ENCODE data around the gene PAPSS2. TPM values are rescaled to one million over a fixed set of nuclear protein-coding genes. Genes with fewer than 3 reads are reported as not detected.

PAPSS2 gene
- total RNA-seq, 2 donors from 2014 or later, result 15.7 to 20.2 TPM

- Histone ChIP-seq H3K9ac (ENCODE audit: extremely low read depth, low read length, poor library complexity, severe bottlenecking) (no peak overlapping the region), H3K4me1 (ENCODE audit: control insufficient read depth, insufficient read depth, low read length) (no peaks in the 10 kb centered on the region), H3K9me3 (ENCODE audit: control insufficient read depth, low read length) (no peaks in the 10 kb centered on the region), H3K36me3 (ENCODE audit: control insufficient read depth, insufficient read depth, low read length) (no peaks in the 10 kb centered on the region), H3K4me3 (ENCODE audit: low read length) (no peak overlapping the region), H3K27me3 (ENCODE audit: control insufficient read depth, insufficient read depth, low read length, poor library complexity, severe bottlenecking) (no peaks in the 10 kb centered on the region), H3K27ac (ENCODE audit: low read depth, low read length) (no peak overlapping the region)
- Mint-ChIP-seq H3K9me3 (no peaks in the 10 kb centered on the region), H3K27me3 (ENCODE audit: insufficient read depth) (no peaks in the 10 kb centered on the region), H3K36me3 (ENCODE audit: low read depth) (no peaks in the 10 kb centered on the region), H3K4me1 (no peaks in the 10 kb centered on the region), H3K27ac (no peak overlapping the region), H3K4me3 (no peak overlapping the region)
- TF ChIP-seq CTCF (conservative IDR thresholded peaks at IDR 0.05), result no peak
- no peak for DNase-seq
- WGBS, 2 experiments (ENCODE audit: insufficient coverage in 1 of 2, insufficient read length in 1 of 2), result 94 to 95% methylated on average over 2 to 4 of the region's 4 CpGs
These were observed 34.5 kb downstream of the PAPSS2 start for GRCh38 chr10:87694011-87694794.

- Mint-ChIP-seq H3K4me1 (no peaks in the 10 kb centered on the region), H3K27ac (no peak overlapping the region), H3K36me3 (ENCODE audit: low read depth) (no peaks in the 10 kb centered on the region), H3K4me3 (no peak overlapping the region), H3K27me3 (ENCODE audit: insufficient read depth) (no peaks in the 10 kb centered on the region), H3K9me3 (no peaks in the 10 kb centered on the region)
- no peaks in the 10 kb centered on the region for H3K36me3 ChIP-seq (ENCODE audit: control insufficient read depth, insufficient read depth, low read length)
- no peaks in the 10 kb centered on the region for H3K4me1 ChIP-seq (ENCODE audit: control insufficient read depth, insufficient read depth, low read length)
- H3K27me3 ChIP-seq (ENCODE audit: control insufficient read depth, insufficient read depth, low read length, poor library complexity, severe bottlenecking), result no peaks in the 10 kb centered on the region
- no peak for TF ChIP-seq CTCF (conservative IDR thresholded peaks at IDR 0.05)
- no peak overlapping the region for H3K27ac ChIP-seq (ENCODE audit: low read depth, low read length)
- WGBS, 2 experiments (ENCODE audit: insufficient coverage in 1 of 2, insufficient read length in 1 of 2), result 91 to 100% methylated on average over 3 of the region's 3 CpGs
- H3K9me3 ChIP-seq (ENCODE audit: control insufficient read depth, low read length), result no peaks in the 10 kb centered on the region
- H3K9ac ChIP-seq (ENCODE audit: extremely low read depth, low read length, poor library complexity, severe bottlenecking), result no peak overlapping the region
- DNase-seq, result no peak
- no peak overlapping the region for H3K4me3 ChIP-seq (ENCODE audit: low read length)
These were observed 35.4 kb downstream of the PAPSS2 start for GRCh38 chr10:87695074-87695473.

- no peak for TF ChIP-seq CTCF (conservative IDR thresholded peaks at IDR 0.05)
- no peak for DNase-seq
- 93 to 96% methylated on average over 9 to 11 of the region's 11 CpGs for WGBS, 2 experiments (ENCODE audit: insufficient coverage in 1 of 2, insufficient read length in 1 of 2)
These were observed 37.5 kb downstream of the PAPSS2 start for GRCh38 chr10:87696922-87697745.

More at GRCh38 chr10:87696922-87697745, 37.5 kb downstream of the PAPSS2 start:
- Histone ChIP-seq H3K4me1 (ENCODE audit: control insufficient read depth, insufficient read depth, low read length) (no peaks in the 10 kb centered on the region), H3K4me3 (ENCODE audit: low read length) (no peak overlapping the region), H3K27me3 (ENCODE audit: control insufficient read depth, insufficient read depth, low read length, poor library complexity, severe bottlenecking) (no peaks in the 10 kb centered on the region), H3K9ac (ENCODE audit: extremely low read depth, low read length, poor library complexity, severe bottlenecking) (no peak overlapping the region), H3K27ac (ENCODE audit: low read depth, low read length) (no peak overlapping the region), H3K36me3 (ENCODE audit: control insufficient read depth, insufficient read depth, low read length) (no peaks in the 10 kb centered on the region), H3K9me3 (ENCODE audit: control insufficient read depth, low read length) (no peaks in the 10 kb centered on the region)
- Mint-ChIP-seq H3K9me3 (no peaks in the 10 kb centered on the region), H3K36me3 (ENCODE audit: low read depth) (no peaks in the 10 kb centered on the region), H3K27ac (no peak overlapping the region), H3K4me1 (no peaks in the 10 kb centered on the region), H3K4me3 (no peak overlapping the region), H3K27me3 (ENCODE audit: insufficient read depth) (no peaks in the 10 kb centered on the region)

Data from endodermal cell (in vitro differentiated cells).